ENCODE data around the gene DLX3.

GRCh38 chr17:49942947-49943346 is 52.1 kb downstream of the DLX3 start:
- no peak for TF ChIP-seq CTCF (conservative IDR thresholded peaks at IDR 0.05; ENCODE audit: low read length)
- no peak for TF ChIP-seq EZH2phosphoT487 (IDR thresholded peaks at IDR 0.05; ENCODE audit: borderline replicate concordance, low read depth, low read length)
